HG03025 (cell line): ENCODE measurements around the gene STK32B.
"Not testable (repeated sequence)": the region's sequence is repeated elsewhere in the genome, so short reads cannot be mapped to it uniquely, and the experiment has no call there.

ENCODE experiments used
- ATAC-seq: cut with Tn5 transposase; IDR thresholded peaks from one replicate; pipeline ENCODE4 v1.9.1; 2021; ENCODE audit warnings: mild to moderate bottlenecking, moderate library complexity; ENCODE audit not compliant: unreplicated experiment, low FRiP score

The STK32B gene

GRCh38 chr4:5420266-5420665 lies 369.0 kb downstream of the STK32B start:
- no peak for ATAC-seq

GRCh38 chr4:5421416-5421815 lies 370.1 kb downstream of the STK32B start:
- ATAC-seq = no peak

- ATAC-seq = no peak
These were observed 370.9 kb downstream of the STK32B start for GRCh38 chr4:5422195-5422594.

- no peak for ATAC-seq
These were observed 372.4 kb downstream of the STK32B start for GRCh38 chr4:5423670-5424069.

- no peak for ATAC-seq
These were observed 372.9 kb downstream of the STK32B start for GRCh38 chr4:5424211-5424610.

- ATAC-seq = no peak
These were observed 373.6 kb downstream of the STK32B start for GRCh38 chr4:5424901-5425300.

- no peak for ATAC-seq
These were observed 378.5 kb downstream of the STK32B start for GRCh38 chr4:5429747-5430146.

- no peak for ATAC-seq
These were observed 381.9 kb downstream of the STK32B start for GRCh38 chr4:5433196-5433595.

GRCh38 chr4:5435201-5435600 lies 383.9 kb downstream of the STK32B start:
- ATAC-seq = no peak

GRCh38 chr4:5435823-5436222 lies 384.5 kb downstream of the STK32B start:
- ATAC-seq = no peak

- ATAC-seq = not testable (repeated sequence)
These were observed 392.9 kb downstream of the STK32B start for GRCh38 chr4:5443976-5444802.

GRCh38 chr4:5444918-5445517 lies 393.7 kb downstream of the STK32B start:
- no peak for ATAC-seq

GRCh38 chr4:5446595-5447226 lies 395.4 kb downstream of the STK32B start:
- no peak for ATAC-seq

- ATAC-seq = no peak
These were observed 396.5 kb downstream of the STK32B start for GRCh38 chr4:5447755-5448154.

GRCh38 chr4:5448221-5448620 lies 396.9 kb downstream of the STK32B start:
- no peak for ATAC-seq

GRCh38 chr4:5451243-5451642 lies 400.0 kb downstream of the STK32B start:
- ATAC-seq = no peak

- ATAC-seq = no peak
These were observed 400.9 kb downstream of the STK32B start for GRCh38 chr4:5452156-5452555.

GRCh38 chr4:5455003-5455585 lies 403.8 kb downstream of the STK32B start:
- ATAC-seq = no peak

GRCh38 chr4:5456296-5456845 lies 405.1 kb downstream of the STK32B start:
- ATAC-seq = no peak

- no peak for ATAC-seq
These were observed 407.4 kb downstream of the STK32B start for GRCh38 chr4:5458676-5459075.

GRCh38 chr4:5459236-5459635 lies 408.0 kb downstream of the STK32B start:
- ATAC-seq = no peak
